Activated B cell treated with CpG ODN at 0.5 μM for 24 hours (primary cell): Measurements from ENCODE around the gene MACROD2. TPM values are rescaled to one million over a fixed set of nuclear protein-coding genes. Genes with fewer than 3 reads are reported as not detected.

ENCODE experiments used
- ATAC-seq: fragments of 200-7000 bp; cut with Tn5 transposase; one replicate; pipeline ENCODE4 v1.10.0; 2021; ENCODE audit warnings: low read depth, mild to moderate bottlenecking, moderate library complexity
- CTCF ChIA-PET: fragments of 350-600 bp; sonication (Branson Sonifier 250); formaldehyde crosslinking; loops from one replicate; lab custom pipeline; 2021; ENCODE audit warnings: antibody characterized with exemption; lab: Charles Lee
- POLR2A ChIA-PET: fragments of 350-600 bp; sonication (Branson Sonifier 250); formaldehyde crosslinking; loops from one replicate; lab custom pipeline; 2021; ENCODE audit warnings: antibody characterized with exemption; lab: Charles Lee
- DNase-seq: peaks from one replicate; pipeline ENCODE4 v3.0.0; 2022
- H3K27ac Mint-ChIP-seq: one replicate; pipeline ENCODE4 v1.8.0; 2020; ENCODE audit warnings: mixed read lengths
- H3K27me3 Mint-ChIP-seq: one replicate; pipeline ENCODE4 v1.8.0; 2021; ENCODE audit warnings: mixed read lengths
- H3K36me3 Mint-ChIP-seq: one replicate; pipeline ENCODE4 v1.8.0; 2021; ENCODE audit warnings: low read depth, mixed read lengths
- H3K4me1 Mint-ChIP-seq: one replicate; pipeline ENCODE4 v1.8.0; 2021; ENCODE audit warnings: mixed read lengths
- H3K4me3 Mint-ChIP-seq: one replicate; pipeline ENCODE4 v1.8.0; 2020; ENCODE audit warnings: mild to moderate bottlenecking, mixed read lengths
- H3K9me3 Mint-ChIP-seq: one replicate; pipeline ENCODE4 v1.8.0; 2020; ENCODE audit warnings: mixed read lengths
- CTCF ChIP-seq: fragments of 200-600 bp; IDR thresholded peaks from one replicate; pipeline ENCODE4 v1.8.0; 2022; ENCODE audit warnings: antibody characterized with exemption, mild to moderate bottlenecking
- intact Hi-C: fragments of 100-400 bp; cut with micrococcal nuclease; formaldehyde crosslinking; loops from one replicate; pipeline ENCODE4 v1.15.1; 2024
- total RNA-seq: library from RNA; stranded (reverse); gene quantifications from 2 replicates; pipeline ENCODE4 v1.2.3, GENCODE V29; 2022

Gene MACROD2
- total RNA-seq, 1 donor from 2014 or later = 55.1 TPM

GRCh38 chr20:15692570-15692969, 1697.3 kb downstream of the MACROD2 start:
- Mint-ChIP-seq H3K27ac (no peak overlapping the region), H3K4me1 (no peaks in the 10 kb centered on the region), H3K9me3 (peaks cover 9% of the 10 kb centered on the region), H3K36me3 (no peaks in the 10 kb centered on the region), H3K27me3 (no peaks in the 10 kb centered on the region), H3K4me3 (no peak overlapping the region)
- TF ChIP-seq CTCF = no peak
- CTCF ChIA-PET = no interaction called here
- intact Hi-C loops = no loop called here
- DNase-seq (no peak), ATAC-seq (no peak)
- POLR2A ChIA-PET = interaction anchor here (0.7 kb wide), 1 partner anchor 62 kb away, joined by 3 read pairs; no protein-coding TSS in a partner anchor

GRCh38 chr20:15699431-15700146, 1704.3 kb downstream of the MACROD2 start:
- no peak overlapping the region for H3K27ac Mint-ChIP-seq
- TF ChIP-seq CTCF = no peak
- no peak for ATAC-seq
- CTCF ChIA-PET = no interaction called here
- no peaks in the 10 kb centered on the region for H3K9me3 Mint-ChIP-seq
- POLR2A ChIA-PET = no interaction called here
- intact Hi-C loops = no loop called here
- H3K4me3 Mint-ChIP-seq = no peak overlapping the region
- H3K36me3 Mint-ChIP-seq = no peaks in the 10 kb centered on the region
- H3K27me3 Mint-ChIP-seq = peaks cover 4% of the 10 kb centered on the region
- no peak for DNase-seq
- peaks cover 3% of the 10 kb centered on the region for H3K4me1 Mint-ChIP-seq

GRCh38 chr20:15700147-15700765, 1704.9 kb downstream of the MACROD2 start:
- H3K4me3 Mint-ChIP-seq = no peak overlapping the region
- no peak for TF ChIP-seq CTCF
- H3K27me3 Mint-ChIP-seq = peaks cover 4% of the 10 kb centered on the region
- intact Hi-C loops = no loop called here
- DNase-seq (no peak), ATAC-seq (no peak)
- no peaks in the 10 kb centered on the region for H3K9me3 Mint-ChIP-seq
- CTCF ChIA-PET = interaction anchor here (1.3 kb wide), 1 partner anchor 775 kb away, joined by 3 read pairs; no protein-coding TSS in a partner anchor
- POLR2A ChIA-PET = no interaction called here
- H3K27ac Mint-ChIP-seq = no peak overlapping the region
- H3K36me3 Mint-ChIP-seq = no peaks in the 10 kb centered on the region
- peaks cover 3% of the 10 kb centered on the region for H3K4me1 Mint-ChIP-seq

GRCh38 chr20:15702161-15702560, 1706.8 kb downstream of the MACROD2 start:
- intact Hi-C loops = no loop called here
- ChIA-PET CTCF (no interaction called here), POLR2A (no interaction called here)
- DNase-seq (no peak), ATAC-seq (no peak)
- no peak overlapping the region for H3K4me3 Mint-ChIP-seq
- H3K36me3 Mint-ChIP-seq = no peaks in the 10 kb centered on the region
- no peak for TF ChIP-seq CTCF
- H3K4me1 Mint-ChIP-seq = peaks cover 3% of the 10 kb centered on the region
- no peak overlapping the region for H3K27ac Mint-ChIP-seq
- peaks cover 4% of the 10 kb centered on the region for H3K27me3 Mint-ChIP-seq
- no peaks in the 10 kb centered on the region for H3K9me3 Mint-ChIP-seq

- no peak for DNase-seq
- H3K27me3 Mint-ChIP-seq = peaks cover 2% of the 10 kb centered on the region
- ATAC-seq = no peak
- H3K9me3 Mint-ChIP-seq = no peaks in the 10 kb centered on the region
- peaks cover 4% of the 10 kb centered on the region for H3K4me1 Mint-ChIP-seq
- H3K4me3 Mint-ChIP-seq = no peak overlapping the region
- CTCF ChIA-PET = no interaction called here
- H3K27ac Mint-ChIP-seq = no peak overlapping the region
- no peak for TF ChIP-seq CTCF
- POLR2A ChIA-PET = no interaction called here
- intact Hi-C loops = no loop called here
- no peaks in the 10 kb centered on the region for H3K36me3 Mint-ChIP-seq
These were observed 1708.0 kb downstream of the MACROD2 start for GRCh38 chr20:15703171-15703911.
